Measurements from ENCODE around the gene SVEP1. TPM values are rescaled to one million over a fixed set of nuclear protein-coding genes. Genes with fewer than 3 reads are reported as not detected.
"Not testable (repeated sequence)": the region's sequence is repeated elsewhere in the genome, so short reads cannot be mapped to it uniquely, and the experiment has no call there.

SVEP1 gene
- total and polyA plus RNA-seq, 2 of the 13 experiments (the other 11 are each of a cell fraction or from before 2014, with no cell fraction given) = not detected

GRCh38 chr9:110364451-110364850 is 215.1 kb downstream of the SVEP1 start (continued):
- TF ChIP-seq ZNF468 (CRISPR knock-in tag; IDR thresholded peaks at IDR 0.05) (no peak), ZNF883 (CRISPR knock-in tag; IDR thresholded peaks at IDR 0.05; ENCODE audit: not compliant biosample characterization) (no peak), ZNF230 (CRISPR knock-in tag; IDR thresholded peaks at IDR 0.05) (no peak)
- TF ChIP-seq, protein P1, sequence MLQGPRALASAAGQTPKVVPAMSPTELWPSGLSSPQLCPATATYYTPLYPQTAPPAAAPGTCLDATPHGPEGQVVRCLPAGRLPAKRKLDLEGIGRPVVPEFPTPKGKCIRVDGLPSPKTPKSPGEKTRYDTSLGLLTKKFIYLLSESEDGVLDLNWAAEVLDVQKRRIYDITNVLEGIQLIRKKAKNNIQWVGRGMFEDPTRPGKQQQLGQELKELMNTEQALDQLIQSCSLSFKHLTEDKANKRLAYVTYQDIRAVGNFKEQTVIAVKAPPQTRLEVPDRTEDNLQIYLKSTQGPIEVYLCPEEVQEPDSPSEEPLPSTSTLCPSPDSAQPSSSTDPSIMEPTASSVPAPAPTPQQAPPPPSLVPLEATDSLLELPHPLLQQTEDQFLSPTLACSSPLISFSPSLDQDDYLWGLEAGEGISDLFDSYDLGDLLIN (CRISPR knock-in tag; IDR thresholded peaks at IDR 0.05; ENCODE audit: borderline replicate concordance) = no peak
- TF ChIP-seq, protein P2, sequence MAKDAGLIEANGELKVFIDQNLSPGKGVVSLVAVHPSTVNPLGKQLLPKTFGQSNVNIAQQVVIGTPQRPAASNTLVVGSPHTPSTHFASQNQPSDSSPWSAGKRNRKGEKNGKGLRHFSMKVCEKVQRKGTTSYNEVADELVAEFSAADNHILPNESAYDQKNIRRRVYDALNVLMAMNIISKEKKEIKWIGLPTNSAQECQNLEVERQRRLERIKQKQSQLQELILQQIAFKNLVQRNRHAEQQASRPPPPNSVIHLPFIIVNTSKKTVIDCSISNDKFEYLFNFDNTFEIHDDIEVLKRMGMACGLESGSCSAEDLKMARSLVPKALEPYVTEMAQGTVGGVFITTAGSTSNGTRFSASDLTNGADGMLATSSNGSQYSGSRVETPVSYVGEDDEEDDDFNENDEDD (CRISPR knock-in tag; IDR thresholded peaks at IDR 0.05; ENCODE audit: borderline replicate concordance) = no peak

GRCh38 chr9:110358992-110359391 is 220.5 kb downstream of the SVEP1 start:
- H3K27ac ChIP-seq (ENCODE audit: extremely low read length, insufficient read depth, low read length); DNase-seq (ENCODE audit: low spot score); FAIRE-seq; H3K4me1 ChIP-seq (ENCODE audit: insufficient read depth, low read length); BruUV-seq (replicated peaks); CTCF ChIA-PET (ENCODE audit: low intra/inter-chr PET ratio, low total read pairs); H2AFZ ChIP-seq (ENCODE audit: low read length); H3K79me2 ChIP-seq (ENCODE audit: insufficient read depth, low read length); H3K4me2 ChIP-seq (ENCODE audit: low read depth, low read length); H3K4me3 ChIP-seq (replicated peaks in 1 of 3; ENCODE audit: insufficient read depth in 1 of 3, low read depth in 2 of 3, low read length in 3 of 3); POLR2A ChIA-PET; intact Hi-C loops (cut with micrococcal nuclease; ENCODE audit: unreplicated experiment); H3K36me3 ChIP-seq (replicated peaks in 1 of 2; ENCODE audit: control insufficient read depth in 1 of 2, insufficient read depth in 2 of 2, low read length in 2 of 2); H3K9me3 ChIP-seq (ENCODE audit: low read length); H3K9ac ChIP-seq (ENCODE audit: insufficient read depth, low read depth, low read length); in situ Hi-C loops (cut with HindIII; ENCODE audit: extremely low pct_ligation_motif_present, low pct_unique_long_range_greater_than_20kb); H3K27me3 ChIP-seq (ENCODE audit: control insufficient read depth in 1 of 2, insufficient read depth in 2 of 2, low read length in 2 of 2); ATAC-seq; H4K20me1 ChIP-seq (ENCODE audit: insufficient read depth, low read length): not testable (repeated sequence)
- WGBS (ENCODE audit: low lambda C conversion rate) = no CpG with 5 or more reads among the region's 2 CpGs

Measured in HepG2 (cell line).